MG63 (cell line): Measurements from ENCODE around the gene FBXO21. TPM values are rescaled to one million over a fixed set of nuclear protein-coding genes. Genes with fewer than 3 reads are reported as not detected.
A peak's percentile ranks its signal among the peaks of the same experiment; 100 is the strongest.
"Not testable (repeated sequence)": the region's sequence is repeated elsewhere in the genome, so short reads cannot be mapped to it uniquely, and the experiment has no call there.

Experiments used
- DNase-seq: peaks from one replicate; pipeline ENCODE4 v3.0.0-alpha.2; 2020
- H3K27me3 ChIP-seq: fragments of 250-450 bp; sonication (Bioruptor Pico); 2 replicates; pipeline ENCODE4 v1.5.1; 2020; ENCODE audit warnings: mild to moderate bottlenecking, moderate library complexity
- H3K36me3 ChIP-seq: fragments of 250-450 bp; sonication (Bioruptor Pico); 2 replicates; pipeline ENCODE4 v1.5.1; 2020; ENCODE audit warnings: mild to moderate bottlenecking, moderate library complexity
- H3K4me3 ChIP-seq: fragments of 250-450 bp; sonication (Bioruptor Pico); 2 replicates; pipeline ENCODE4 v1.5.1; 2020; ENCODE audit warnings: mild to moderate bottlenecking, moderate library complexity
- H3K9me3 ChIP-seq: fragments of 250-450 bp; sonication (Bioruptor Pico); 2 replicates; pipeline ENCODE4 v1.5.1; 2020; ENCODE audit warnings: mild to moderate bottlenecking, moderate library complexity
- total RNA-seq: library from RNA; depleted of rRNA; stranded (reverse); fragments of >200 nt; shearing (Covaris generic); gene quantifications from 2 replicates; pipeline ENCODE4 v1.2.3, GENCODE V29; 2014; ENCODE audit warnings: low replicate concordance

Gene FBXO21
- total RNA-seq, 1 experiment from 2014 or later: 10.4 TPM

- H3K4me3 ChIP-seq: no peak overlapping the region
- H3K9me3 ChIP-seq: no peaks in the 10 kb centered on the region
- no peaks in the 10 kb centered on the region for H3K27me3 ChIP-seq
- H3K36me3 ChIP-seq: no peaks in the 10 kb centered on the region
- DNase-seq: no peak
Measured at GRCh38 chr12:117111821-117112595, 78.3 kb downstream of the FBXO21 start.

- H3K36me3 ChIP-seq: no peaks in the 10 kb centered on the region
- DNase-seq: no peak
Measured at GRCh38 chr12:117111386-117111785, 78.9 kb downstream of the FBXO21 start.

GRCh38 chr12:117109943-117110635 lies 80.2 kb downstream of the FBXO21 start:
- Histone ChIP-seq H3K9me3 (no peaks in the 10 kb centered on the region), H3K36me3 (no peaks in the 10 kb centered on the region), H3K27me3 (no peaks in the 10 kb centered on the region), H3K4me3 (no peak overlapping the region)
- DNase-seq: no peak

More at GRCh38 chr12:117111386-117111785, 78.9 kb downstream of the FBXO21 start:
- no peak overlapping the region for H3K4me3 ChIP-seq
- no peaks in the 10 kb centered on the region for H3K27me3 ChIP-seq
- no peaks in the 10 kb centered on the region for H3K9me3 ChIP-seq

GRCh38 chr12:117105902-117106301 lies 84.4 kb downstream of the FBXO21 start:
- no peak for DNase-seq
- Histone ChIP-seq H3K9me3 (no peaks in the 10 kb centered on the region), H3K4me3 (no peak overlapping the region), H3K27me3 (peaks cover 9% of the 10 kb centered on the region), H3K36me3 (no peaks in the 10 kb centered on the region)

GRCh38 chr12:117104003-117104402 lies 86.3 kb downstream of the FBXO21 start:
- DNase-seq, H3K4me3 ChIP-seq: not testable (repeated sequence)
- peaks cover 27% of the 10 kb centered on the region for H3K27me3 ChIP-seq

GRCh38 chr12:117102800-117103181 lies 87.5 kb downstream of the FBXO21 start:
- Histone ChIP-seq H3K36me3 (no peaks in the 10 kb centered on the region), H3K27me3 (peaks cover 39% of the 10 kb centered on the region), H3K9me3 (no peaks in the 10 kb centered on the region), H3K4me3 (no peak overlapping the region)
- no peak for DNase-seq

More at GRCh38 chr12:117104003-117104402, 86.3 kb downstream of the FBXO21 start:
- not testable (repeated sequence) for H3K36me3 ChIP-seq, H3K9me3 ChIP-seq

- Histone ChIP-seq H3K27me3 (peaks cover 45% of the 10 kb centered on the region), H3K36me3 (no peaks in the 10 kb centered on the region), H3K4me3 (no peak overlapping the region)
Measured at GRCh38 chr12:117101953-117102799, 88.1 kb downstream of the FBXO21 start.

GRCh38 chr12:117100851-117101673 lies 89.2 kb downstream of the FBXO21 start:
- no peak for DNase-seq
- H3K27me3 ChIP-seq: peaks cover 54% of the 10 kb centered on the region
- no peak overlapping the region for H3K4me3 ChIP-seq
- H3K9me3 ChIP-seq: no peaks in the 10 kb centered on the region
- H3K36me3 ChIP-seq: no peaks in the 10 kb centered on the region

More at GRCh38 chr12:117101953-117102799, 88.1 kb downstream of the FBXO21 start:
- DNase-seq: no peak
- H3K9me3 ChIP-seq: no peaks in the 10 kb centered on the region

GRCh38 chr12:117100251-117100650 lies 90.0 kb downstream of the FBXO21 start:
- no peaks in the 10 kb centered on the region for H3K9me3 ChIP-seq
- H3K4me3 ChIP-seq: no peak overlapping the region
- H3K27me3 ChIP-seq: peaks cover 54% of the 10 kb centered on the region
- H3K36me3 ChIP-seq: no peaks in the 10 kb centered on the region
- no peak for DNase-seq

GRCh38 chr12:117098361-117099217 lies 91.7 kb downstream of the FBXO21 start:
- H3K36me3 ChIP-seq: no peaks in the 10 kb centered on the region

GRCh38 chr12:117098024-117098360 lies 92.3 kb downstream of the FBXO21 start:
- Histone ChIP-seq H3K9me3 (no peaks in the 10 kb centered on the region), H3K4me3 (no peak overlapping the region), H3K36me3 (no peaks in the 10 kb centered on the region), H3K27me3 (peaks cover 64% of the 10 kb centered on the region)
- DNase-seq: no peak

More at GRCh38 chr12:117098361-117099217, 91.7 kb downstream of the FBXO21 start:
- Histone ChIP-seq H3K9me3 (no peaks in the 10 kb centered on the region), H3K4me3 (peak overlapping the region; percentile 17; the same call in 1 of the 2 replicates), H3K27me3 (peaks cover 64% of the 10 kb centered on the region)
- no peak for DNase-seq

GRCh38 chr12:117097159-117097558 lies 93.1 kb downstream of the FBXO21 start:
- H3K27me3 ChIP-seq: peaks cover 61% of the 10 kb centered on the region
- DNase-seq: no peak

GRCh38 chr12:117096501-117097042 lies 93.7 kb downstream of the FBXO21 start:
- no peak for DNase-seq
- no peaks in the 10 kb centered on the region for H3K9me3 ChIP-seq
- H3K4me3 ChIP-seq: no peak overlapping the region
- no peaks in the 10 kb centered on the region for H3K36me3 ChIP-seq
- H3K27me3 ChIP-seq: peaks cover 58% of the 10 kb centered on the region

More at GRCh38 chr12:117097159-117097558, 93.1 kb downstream of the FBXO21 start:
- Histone ChIP-seq H3K4me3 (no peak overlapping the region), H3K9me3 (no peaks in the 10 kb centered on the region), H3K36me3 (no peaks in the 10 kb centered on the region)

GRCh38 chr12:117095191-117095590 lies 95.1 kb downstream of the FBXO21 start:
- H3K36me3 ChIP-seq, H3K4me3 ChIP-seq, H3K9me3 ChIP-seq, DNase-seq: not testable (repeated sequence)
- H3K27me3 ChIP-seq: peaks cover 48% of the 10 kb centered on the region
